ENCODE results near the gene ABHD13.

The ABHD13 gene

GRCh38 chr13:108218044-108218974 lies at the start of gene ABHD13:
ABHD13 (plus strand) TSS chr13:108218392; CDS start chr13:108229219, 10,827 bp downstream.
- Histone ChIP-seq H3K4me3 (ENCODE audit: low read length) (peak within 1 kb of the TSS; percentile 100), H3K36me3 (ENCODE audit: control insufficient read depth, insufficient read depth, low read length) (no peaks in the 10 kb centered on the region), H3K9ac (ENCODE audit: low read length) (peak within 1 kb of the TSS; percentile 97), H3K9me3 (ENCODE audit: control insufficient read depth, low read length) (no peaks in the 10 kb centered on the region), H3K4me1 (ENCODE audit: control insufficient read depth, insufficient read depth, low read length) (peaks cover 40% of the 10 kb centered on the region), H3K27me3 (ENCODE audit: control insufficient read depth, insufficient read depth, low read length) (no peaks in the 10 kb centered on the region)

DNA sequence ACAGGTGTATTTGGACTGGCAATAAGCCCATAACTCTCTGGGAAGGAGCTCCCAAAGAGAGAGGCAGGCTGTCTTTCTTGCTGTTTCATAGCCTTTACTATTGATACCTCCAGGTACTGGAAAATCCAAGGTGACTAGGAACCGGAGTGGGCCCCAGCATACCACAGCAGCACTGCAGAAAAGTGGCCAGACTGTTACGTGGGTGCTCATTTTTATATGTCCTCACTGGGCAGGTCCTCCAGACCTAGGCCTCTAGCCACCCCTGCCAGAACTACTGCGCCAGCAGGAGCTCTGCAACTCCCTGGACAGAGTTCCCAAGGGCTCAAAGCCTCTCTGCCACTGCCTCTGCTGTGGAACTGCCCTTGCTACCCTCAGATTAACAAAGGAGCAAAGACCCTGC lies 49.3 kb upstream of the ABHD13 start:
- Histone ChIP-seq H3K4me1 (ENCODE audit: control insufficient read depth, insufficient read depth, low read length) (no peaks in the 10 kb centered on the region), H3K4me3 (ENCODE audit: low read length) (no peak overlapping the region), H3K9me3 (ENCODE audit: control insufficient read depth, low read length) (no peaks in the 10 kb centered on the region), H3K27me3 (ENCODE audit: control insufficient read depth, insufficient read depth, low read length) (no peaks in the 10 kb centered on the region), H3K9ac (ENCODE audit: low read length) (no peak overlapping the region), H3K36me3 (ENCODE audit: control insufficient read depth, insufficient read depth, low read length) (no peaks in the 10 kb centered on the region)

DNA sequence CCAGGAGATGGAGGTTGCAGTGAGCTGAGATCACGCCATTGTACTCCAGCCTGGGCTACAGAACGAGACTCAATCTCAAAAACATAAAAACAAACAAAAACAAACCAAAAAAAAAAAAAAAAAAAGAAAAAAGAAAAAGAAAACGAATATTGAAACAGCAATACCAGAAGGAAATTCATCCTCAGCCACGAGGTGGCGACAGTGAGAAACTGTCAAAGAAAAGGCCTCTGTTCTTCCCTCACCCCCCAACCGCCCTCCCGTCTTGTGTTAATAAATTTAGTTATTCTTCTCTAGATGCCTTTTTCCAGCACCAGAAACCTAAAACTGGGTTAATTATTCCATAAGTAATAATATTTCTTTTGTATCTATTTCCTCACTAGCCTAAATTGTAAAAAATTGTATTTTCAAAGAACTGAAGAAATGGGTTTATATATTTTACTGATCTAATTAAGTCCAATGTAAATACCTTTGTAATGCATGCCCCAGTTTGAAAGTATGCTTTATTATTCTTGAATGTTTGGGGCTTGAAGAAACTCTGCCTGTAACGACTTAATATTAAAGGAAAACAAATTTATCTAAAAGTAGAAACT lies 41.4 kb upstream of the ABHD13 start:
- H3K36me3 ChIP-seq (ENCODE audit: control insufficient read depth, insufficient read depth, low read length), result no peaks in the 10 kb centered on the region

GRCh38 chr13:108178078-108178477 lies 40.1 kb upstream of the ABHD13 start:
- H3K36me3 ChIP-seq (ENCODE audit: control insufficient read depth, insufficient read depth, low read length), result no peaks in the 10 kb centered on the region
- no peak overlapping the region for H3K9ac ChIP-seq (ENCODE audit: low read length)
- no peaks in the 10 kb centered on the region for H3K9me3 ChIP-seq (ENCODE audit: control insufficient read depth, low read length)
- H3K4me1 ChIP-seq (ENCODE audit: control insufficient read depth, insufficient read depth, low read length), result no peaks in the 10 kb centered on the region
- H3K4me3 ChIP-seq (ENCODE audit: low read length), result no peak overlapping the region
- H3K27me3 ChIP-seq (ENCODE audit: control insufficient read depth, insufficient read depth, low read length), result no peaks in the 10 kb centered on the region

More for the DNA sequence above, 41.4 kb upstream of the ABHD13 start:
- H3K27me3 ChIP-seq (ENCODE audit: control insufficient read depth, insufficient read depth, low read length), result no peaks in the 10 kb centered on the region
- no peaks in the 10 kb centered on the region for H3K9me3 ChIP-seq (ENCODE audit: control insufficient read depth, low read length)
- no peak overlapping the region for H3K9ac ChIP-seq (ENCODE audit: low read length)
- H3K4me1 ChIP-seq (ENCODE audit: control insufficient read depth, insufficient read depth, low read length), result no peaks in the 10 kb centered on the region
- H3K4me3 ChIP-seq (ENCODE audit: low read length), result no peak overlapping the region

DNA sequence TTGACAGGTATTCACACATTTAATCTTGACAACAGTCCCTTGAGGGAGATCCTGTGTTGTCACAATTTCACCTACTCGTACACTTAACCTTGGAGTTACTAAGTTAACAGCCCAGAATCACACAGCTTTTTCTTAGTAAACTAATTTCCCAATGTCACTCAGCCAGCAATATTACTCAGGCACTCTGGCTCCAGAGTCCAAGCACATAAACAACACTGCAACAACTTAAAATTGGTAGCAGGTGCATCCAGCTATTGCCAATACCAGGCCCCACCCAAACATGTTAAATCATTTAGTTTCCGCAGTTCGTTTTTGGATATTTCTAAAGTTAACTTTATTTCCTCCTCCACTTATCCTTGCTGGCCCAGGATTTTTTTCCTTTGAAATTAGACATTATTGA lies 35.5 kb upstream of the ABHD13 start:
- H3K9me3 ChIP-seq (ENCODE audit: control insufficient read depth, low read length), result no peaks in the 10 kb centered on the region
- H3K9ac ChIP-seq (ENCODE audit: low read length), result no peak overlapping the region
- H3K4me3 ChIP-seq (ENCODE audit: low read length), result no peak overlapping the region
- H3K27me3 ChIP-seq (ENCODE audit: control insufficient read depth, insufficient read depth, low read length), result no peaks in the 10 kb centered on the region
- H3K4me1 ChIP-seq (ENCODE audit: control insufficient read depth, insufficient read depth, low read length), result no peaks in the 10 kb centered on the region
- H3K36me3 ChIP-seq (ENCODE audit: control insufficient read depth, insufficient read depth, low read length), result no peaks in the 10 kb centered on the region

- Histone ChIP-seq H3K27me3 (ENCODE audit: control insufficient read depth, insufficient read depth, low read length) (no peaks in the 10 kb centered on the region), H3K9ac (ENCODE audit: low read length) (no peak overlapping the region), H3K9me3 (ENCODE audit: control insufficient read depth, low read length) (no peaks in the 10 kb centered on the region), H3K36me3 (ENCODE audit: control insufficient read depth, insufficient read depth, low read length) (no peaks in the 10 kb centered on the region), H3K4me1 (ENCODE audit: control insufficient read depth, insufficient read depth, low read length) (no peaks in the 10 kb centered on the region), H3K4me3 (ENCODE audit: low read length) (no peak overlapping the region)
These were observed 33.0 kb upstream of the ABHD13 start for GRCh38 chr13:108185223-108185622.

GRCh38 chr13:108188260-108188659 lies 29.9 kb upstream of the ABHD13 start:
- Histone ChIP-seq H3K27me3 (ENCODE audit: control insufficient read depth, insufficient read depth, low read length) (no peaks in the 10 kb centered on the region), H3K9ac (ENCODE audit: low read length) (no peak overlapping the region), H3K9me3 (ENCODE audit: control insufficient read depth, low read length) (no peaks in the 10 kb centered on the region), H3K4me1 (ENCODE audit: control insufficient read depth, insufficient read depth, low read length) (no peaks in the 10 kb centered on the region), H3K36me3 (ENCODE audit: control insufficient read depth, insufficient read depth, low read length) (no peaks in the 10 kb centered on the region), H3K4me3 (ENCODE audit: low read length) (no peak overlapping the region)

DNA sequence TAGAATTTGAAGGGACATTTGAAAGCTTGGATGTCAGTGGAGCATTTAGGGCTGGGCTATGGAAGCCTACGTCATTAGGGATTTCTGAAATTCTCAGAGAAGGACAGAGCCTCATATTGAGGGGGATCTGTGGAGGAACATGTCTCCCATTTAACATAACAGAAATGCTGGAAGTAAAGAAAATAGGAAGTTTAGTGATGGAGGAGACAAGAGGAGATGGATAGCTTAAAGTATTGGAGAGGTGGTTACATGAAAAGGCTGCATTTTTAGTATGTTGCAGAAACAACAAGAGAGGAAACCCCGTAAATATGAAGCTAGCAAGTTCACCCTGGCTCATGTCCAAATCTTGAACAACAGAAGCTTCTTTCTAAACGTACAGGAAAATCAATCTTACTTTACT lies 27.3 kb upstream of the ABHD13 start:
- H3K9me3 ChIP-seq (ENCODE audit: control insufficient read depth, low read length), result no peaks in the 10 kb centered on the region
- H3K27me3 ChIP-seq (ENCODE audit: control insufficient read depth, insufficient read depth, low read length), result no peaks in the 10 kb centered on the region
- H3K36me3 ChIP-seq (ENCODE audit: control insufficient read depth, insufficient read depth, low read length), result no peaks in the 10 kb centered on the region
- no peaks in the 10 kb centered on the region for H3K4me1 ChIP-seq (ENCODE audit: control insufficient read depth, insufficient read depth, low read length)
- H3K4me3 ChIP-seq (ENCODE audit: low read length), result no peak overlapping the region
- H3K9ac ChIP-seq (ENCODE audit: low read length), result no peak overlapping the region

DNA sequence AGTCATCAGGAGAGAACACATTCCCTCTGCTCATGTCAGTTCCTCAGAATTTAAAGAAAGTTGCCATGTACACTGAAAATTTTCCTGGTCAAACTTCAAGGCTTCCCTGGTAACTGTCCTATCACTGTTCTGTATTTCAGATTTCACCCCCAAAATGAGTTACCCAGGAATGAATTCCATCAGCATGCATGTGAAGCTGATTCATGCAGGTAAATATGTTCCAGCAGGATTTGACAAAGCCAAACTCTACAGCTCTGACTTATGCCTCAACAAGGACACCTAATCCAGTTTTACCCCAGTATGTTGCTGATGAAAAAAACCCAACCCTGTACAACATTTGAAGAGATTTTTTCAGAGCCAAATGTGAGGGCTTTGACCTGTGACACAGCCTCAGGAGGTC lies 24.4 kb upstream of the ABHD13 start:
- H3K9me3 ChIP-seq (ENCODE audit: control insufficient read depth, low read length), result no peaks in the 10 kb centered on the region

DNA sequence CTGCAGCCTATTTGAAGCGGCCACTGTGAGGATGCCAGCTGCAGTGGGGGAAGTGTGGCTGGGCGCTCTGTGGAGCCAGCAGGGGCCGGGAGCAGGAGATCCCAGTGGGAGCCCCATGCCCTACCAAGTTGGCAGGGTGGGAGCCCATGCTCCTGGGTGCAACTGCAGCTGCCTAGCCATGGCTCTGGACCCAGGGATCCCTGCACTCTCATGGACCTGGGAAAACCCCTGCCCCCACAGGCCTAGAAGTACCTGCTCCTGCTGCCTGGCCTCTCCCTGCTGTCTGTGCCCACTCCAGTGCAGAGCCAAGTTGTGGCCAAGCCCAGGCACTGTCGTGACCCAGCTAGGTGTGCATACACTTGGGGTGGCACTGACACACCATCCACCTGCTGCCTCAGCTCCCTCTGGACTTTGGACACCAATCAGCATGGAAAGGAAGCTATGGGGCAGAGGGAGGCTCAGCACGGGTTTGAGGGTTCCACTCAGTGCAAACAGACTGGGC lies 23.7 kb upstream of the ABHD13 start:
- Histone ChIP-seq H3K4me3 (ENCODE audit: low read length) (no peak overlapping the region), H3K36me3 (ENCODE audit: control insufficient read depth, insufficient read depth, low read length) (no peaks in the 10 kb centered on the region), H3K9ac (ENCODE audit: low read length) (no peak overlapping the region), H3K9me3 (ENCODE audit: control insufficient read depth, low read length) (no peaks in the 10 kb centered on the region), H3K4me1 (ENCODE audit: control insufficient read depth, insufficient read depth, low read length) (no peaks in the 10 kb centered on the region), H3K27me3 (ENCODE audit: control insufficient read depth, insufficient read depth, low read length) (no peaks in the 10 kb centered on the region)

More for the DNA sequence above, 24.4 kb upstream of the ABHD13 start:
- no peaks in the 10 kb centered on the region for H3K27me3 ChIP-seq (ENCODE audit: control insufficient read depth, insufficient read depth, low read length)
- no peak overlapping the region for H3K4me3 ChIP-seq (ENCODE audit: low read length)
- no peak overlapping the region for H3K9ac ChIP-seq (ENCODE audit: low read length)
- no peaks in the 10 kb centered on the region for H3K36me3 ChIP-seq (ENCODE audit: control insufficient read depth, insufficient read depth, low read length)
- H3K4me1 ChIP-seq (ENCODE audit: control insufficient read depth, insufficient read depth, low read length), result no peaks in the 10 kb centered on the region

DNA sequence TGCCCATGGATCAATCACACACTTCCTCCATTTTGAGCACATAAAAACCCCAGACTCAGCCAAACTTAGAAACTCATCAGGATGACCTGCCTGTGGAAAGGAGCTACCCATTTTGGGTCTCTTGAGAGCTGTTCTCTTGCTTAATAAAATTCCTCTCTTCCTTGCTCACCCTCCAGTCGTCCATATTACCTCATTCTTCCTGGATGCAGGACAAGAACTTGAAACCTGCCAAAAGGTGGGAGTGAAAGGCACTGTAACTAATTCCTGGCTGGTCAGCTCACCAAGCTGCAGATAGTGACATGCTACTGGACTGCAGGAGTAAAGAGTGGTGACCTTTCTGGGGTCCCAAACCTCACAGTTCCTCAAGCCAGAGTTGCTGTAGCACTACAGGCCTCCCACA lies 23.0 kb upstream of the ABHD13 start:
- Histone ChIP-seq H3K36me3 (ENCODE audit: control insufficient read depth, insufficient read depth, low read length) (no peaks in the 10 kb centered on the region), H3K27me3 (ENCODE audit: control insufficient read depth, insufficient read depth, low read length) (no peaks in the 10 kb centered on the region), H3K4me3 (ENCODE audit: low read length) (no peak overlapping the region), H3K9ac (ENCODE audit: low read length) (no peak overlapping the region), H3K4me1 (ENCODE audit: control insufficient read depth, insufficient read depth, low read length) (no peaks in the 10 kb centered on the region), H3K9me3 (ENCODE audit: control insufficient read depth, low read length) (no peaks in the 10 kb centered on the region)

DNA sequence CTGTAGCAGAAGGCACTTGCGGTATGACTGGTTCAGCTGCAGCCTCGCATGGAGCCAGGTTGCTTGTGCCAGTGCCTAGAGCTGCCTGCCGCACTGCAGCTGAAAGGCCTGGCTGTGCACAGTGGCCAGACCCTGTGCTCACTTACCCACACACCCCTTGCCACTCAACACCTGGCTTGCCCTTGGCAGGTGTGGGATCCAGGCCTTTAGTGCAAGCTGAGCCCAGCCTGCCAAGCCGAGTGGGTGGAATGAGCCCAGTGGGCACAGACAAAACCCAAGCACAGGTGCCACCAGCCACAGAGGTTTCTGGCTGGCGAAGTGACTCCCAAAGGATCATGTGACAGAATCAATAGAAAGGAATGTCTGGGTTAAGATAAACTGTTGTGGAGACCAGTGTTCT lies 22.3 kb upstream of the ABHD13 start:
- H3K27me3 ChIP-seq (ENCODE audit: control insufficient read depth, insufficient read depth, low read length), result no peaks in the 10 kb centered on the region
- no peaks in the 10 kb centered on the region for H3K36me3 ChIP-seq (ENCODE audit: control insufficient read depth, insufficient read depth, low read length)
- H3K9ac ChIP-seq (ENCODE audit: low read length), result no peak overlapping the region
- no peaks in the 10 kb centered on the region for H3K9me3 ChIP-seq (ENCODE audit: control insufficient read depth, low read length)
- H3K4me1 ChIP-seq (ENCODE audit: control insufficient read depth, insufficient read depth, low read length), result no peaks in the 10 kb centered on the region
- H3K4me3 ChIP-seq (ENCODE audit: low read length), result no peak overlapping the region

Measured in mucosa of stomach (tissue), 1 donor.